Neuronal stem cell (in vitro differentiated cells): ENCODE results near the gene USP17L20. TPM values are rescaled to one million over a fixed set of nuclear protein-coding genes. Genes with fewer than 3 reads are reported as not detected.
"Not testable (repeated sequence)": the region's sequence is repeated elsewhere in the genome, so short reads cannot be mapped to it uniquely, and the experiment has no call there.

Experiments used
- DNase-seq: peaks from one replicate; pipeline ENCODE4 v3.0.0-alpha.2; 2013; ENCODE audit warnings: low spot score
- H2AFZ ChIP-seq: one replicate; pipeline ENCODE4 v1.6.1; 2013; ENCODE audit warnings: mild to moderate bottlenecking, low read length, inconsistent platforms
- H2AK5ac ChIP-seq: 2 replicates; pipeline ENCODE4 v1.6.1; 2013; ENCODE audit warnings: low read depth, mild to moderate bottlenecking, inconsistent platforms, low read length, moderate library complexity, mixed read lengths
- H2BK120ac ChIP-seq: 2 replicates; pipeline ENCODE4 v1.6.1; 2013; ENCODE audit warnings: low read depth, mild to moderate bottlenecking, inconsistent platforms, low read length, moderate library complexity, mixed read lengths
- H2BK12ac ChIP-seq: one replicate; pipeline ENCODE4 v1.6.1; 2013; ENCODE audit warnings: low read length, inconsistent platforms
- H2BK15ac ChIP-seq: 2 replicates; pipeline ENCODE4 v1.6.1; 2013; ENCODE audit warnings: mild to moderate bottlenecking, low read length, inconsistent platforms, mixed read lengths
- H2BK5ac ChIP-seq: one replicate; pipeline ENCODE4 v1.6.1; 2013; ENCODE audit warnings: inconsistent platforms, mild to moderate bottlenecking, low read length, moderate library complexity
- H3K14ac ChIP-seq: one replicate; pipeline ENCODE4 v1.6.1; 2013; ENCODE audit warnings: low read length, inconsistent platforms
- H3K18ac ChIP-seq: 2 replicates; pipeline ENCODE4 v1.6.1; 2013; ENCODE audit warnings: low read length, inconsistent platforms
- H3K23ac ChIP-seq: 2 replicates; pipeline ENCODE4 v1.6.1; 2013; ENCODE audit warnings: low read depth, mild to moderate bottlenecking, mixed read lengths, low read length, inconsistent platforms; ENCODE audit not compliant: poor library complexity
- H3K27ac ChIP-seq: replicated peaks from 3 replicates; pipeline ENCODE4 v1.5.1; 2013; ENCODE audit warnings: low read length, inconsistent platforms
- H3K27me3 ChIP-seq, 3 experiments: 2 replicates each; pipeline ENCODE4 v1.6.1; 2013; ENCODE audit warnings: low read length in 3 of 3, mild to moderate bottlenecking in 2 of 3, inconsistent platforms in 1 of 3, low read depth in 1 of 3, mixed read lengths in 1 of 3, moderate library complexity in 1 of 3; ENCODE audit not compliant: control insufficient read depth in 3 of 3, insufficient read depth in 3 of 3
- H3K36me3 ChIP-seq, 2 donors: replicated peaks in 1 of 2; 2 replicates each; pipeline ENCODE4 v1.6.1; 2013; ENCODE audit warnings: low read length in 2 of 2; ENCODE audit not compliant: control insufficient read depth in 2 of 2, insufficient read depth in 2 of 2
- H3K4ac ChIP-seq: 2 replicates; pipeline ENCODE4 v1.6.1; 2013; ENCODE audit warnings: inconsistent platforms, mild to moderate bottlenecking, low read length, moderate library complexity
- H3K4me1 ChIP-seq, 2 donors: 1 replicate in 1 of 2; 2 replicates in 1 of 2; pipeline ENCODE4 v1.6.1; 2013; ENCODE audit warnings: low read length in 2 of 2, low read depth in 1 of 2; ENCODE audit not compliant: control insufficient read depth in 2 of 2, insufficient read depth in 1 of 2
- H3K4me2 ChIP-seq: one replicate; pipeline ENCODE4 v1.6.1; 2013; ENCODE audit warnings: mild to moderate bottlenecking, low read length, inconsistent platforms; ENCODE audit not compliant: insufficient read depth, poor library complexity, severe bottlenecking
- H3K4me3 ChIP-seq, 2 donors: 2 replicates each; pipeline ENCODE4 v1.5.1; 2013; ENCODE audit warnings: low read length in 2 of 2, mild to moderate bottlenecking in 2 of 2, inconsistent platforms in 1 of 2, moderate library complexity in 1 of 2
- H3K79me1 ChIP-seq: one replicate; pipeline ENCODE4 v1.6.1; 2013; ENCODE audit warnings: low read depth, mild to moderate bottlenecking, inconsistent platforms, low read length, moderate library complexity
- H3K9ac ChIP-seq: one replicate; pipeline ENCODE4 v1.6.1; 2013; ENCODE audit warnings: mild to moderate bottlenecking, low read depth, low read length, inconsistent platforms; ENCODE audit not compliant: poor library complexity
- H3K9me3 ChIP-seq, 2 donors: replicated peaks in 1 of 2; 2 replicates each; pipeline versions ENCODE3 to v1.6.1; 2013; ENCODE audit warnings: low read length in 2 of 2, mild to moderate bottlenecking in 2 of 2, inconsistent platforms in 1 of 2, low read depth in 1 of 2, mixed read lengths in 1 of 2, moderate library complexity in 1 of 2; ENCODE audit not compliant: control insufficient read depth in 2 of 2, insufficient read depth in 1 of 2
- H4K8ac ChIP-seq: one replicate; pipeline ENCODE4 v1.6.1; 2013; ENCODE audit warnings: low read depth, mild to moderate bottlenecking, inconsistent platforms, low read length, moderate library complexity
- H4K91ac ChIP-seq: one replicate; pipeline ENCODE4 v1.6.1; 2013; ENCODE audit warnings: low read length, low read depth, mild to moderate bottlenecking, inconsistent platforms; ENCODE audit not compliant: poor library complexity
- WGBS, 2 donors: extraction: QIAGEN DNeasy Blood & Tissue Kit; methylation state at CpG; one replicate each; pipeline ENCODE4 v1.1.7; 2013; ENCODE audit warnings: missing lambda C conversion rate in 2 of 2, mixed read lengths in 1 of 2; ENCODE audit not compliant: insufficient read length in 2 of 2, insufficient replicate concordance in 1 of 2; ENCODE audit errors: extremely low coverage in 2 of 2; 5-methylcytosine and 5-hydroxymethylcytosine counted together
- polyA plus RNA-seq, 2 experiments: library from polyadenylated mRNA; stranded (reverse); fragments of 200-250 nt; gene quantifications; one replicate each; pipeline ENCODE4 v1.2.3, GENCODE V29; 2013

The USP17L20 gene, protein sequence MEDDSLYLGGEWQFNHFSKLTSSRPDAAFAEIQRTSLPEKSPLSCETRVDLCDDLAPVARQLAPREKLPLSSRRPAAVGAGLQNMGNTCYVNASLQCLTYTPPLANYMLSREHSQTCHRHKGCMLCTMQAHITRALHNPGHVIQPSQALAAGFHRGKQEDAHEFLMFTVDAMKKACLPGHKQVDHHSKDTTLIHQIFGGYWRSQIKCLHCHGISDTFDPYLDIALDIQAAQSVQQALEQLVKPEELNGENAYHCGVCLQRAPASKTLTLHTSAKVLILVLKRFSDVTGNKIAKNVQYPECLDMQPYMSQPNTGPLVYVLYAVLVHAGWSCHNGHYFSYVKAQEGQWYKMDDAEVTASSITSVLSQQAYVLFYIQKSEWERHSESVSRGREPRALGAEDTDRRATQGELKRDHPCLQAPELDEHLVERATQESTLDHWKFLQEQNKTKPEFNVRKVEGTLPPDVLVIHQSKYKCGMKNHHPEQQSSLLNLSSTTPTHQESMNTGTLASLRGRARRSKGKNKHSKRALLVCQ
- polyA plus RNA-seq (2013, experiment 1 of 2), result not detected
- not detected for polyA plus RNA-seq (2013, experiment 2 of 2)

- not testable (repeated sequence) for H3K4ac ChIP-seq, H3K14ac ChIP-seq, H2BK12ac ChIP-seq, H2AK5ac ChIP-seq, H3K27me3 ChIP-seq, H3K4me2 ChIP-seq, H3K23ac ChIP-seq, H2BK15ac ChIP-seq, H3K9ac ChIP-seq, H4K8ac ChIP-seq, H3K27ac ChIP-seq, H3K9me3 ChIP-seq, DNase-seq, H2BK120ac ChIP-seq, H3K18ac ChIP-seq, H2BK5ac ChIP-seq, H3K36me3 ChIP-seq, H3K4me1 ChIP-seq, H4K91ac ChIP-seq, H2AFZ ChIP-seq, H3K4me3 ChIP-seq, H3K79me1 ChIP-seq
- no CpG with 5 or more reads among the region's 15 CpGs for WGBS, 2 donors
Measured at GRCh38 chr4:9257824-9258223, at the start of gene USP17L20. Gene USP17L20, plus strand, starts transcription at chr4:9258124. Its CDS starts 0 bp downstream, at chr4:9258124.

DNA sequence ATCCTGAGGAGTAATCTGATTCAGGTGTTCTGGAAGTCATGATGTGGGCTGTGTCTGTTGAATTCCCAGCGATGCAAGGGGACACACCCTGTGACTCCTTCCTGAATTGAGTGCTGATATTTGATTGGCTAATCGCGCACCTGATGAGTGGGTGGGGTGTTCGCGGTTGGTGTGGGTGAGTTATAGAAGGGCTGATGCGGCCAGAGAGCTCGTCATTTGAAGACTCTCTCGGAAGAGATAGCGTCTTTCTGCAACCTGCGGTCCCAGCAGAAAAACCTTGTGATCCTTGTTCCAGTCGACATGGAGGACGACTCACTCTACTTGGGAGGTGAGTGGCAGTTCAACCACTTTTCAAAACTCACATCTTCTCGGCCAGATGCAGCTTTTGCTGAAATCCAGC is 47.6 kb upstream of the USP17L20 start, which contains the start of gene USP17L10:
USP17L10 (plus strand) TSS at position 301 of the 400 bp plus-strand sequence; CDS start at position 301, 0 bp downstream.
- not testable (repeated sequence) for H3K23ac ChIP-seq, H3K27ac ChIP-seq, H2BK120ac ChIP-seq, H2BK12ac ChIP-seq, H3K27me3 ChIP-seq, H2AK5ac ChIP-seq, H3K4ac ChIP-seq, H4K91ac ChIP-seq, H3K4me2 ChIP-seq, H2BK5ac ChIP-seq, H3K36me3 ChIP-seq, H3K79me1 ChIP-seq, DNase-seq, H4K8ac ChIP-seq, H3K9me3 ChIP-seq, H3K9ac ChIP-seq, H2BK15ac ChIP-seq, H2AFZ ChIP-seq, H3K4me1 ChIP-seq, H3K4me3 ChIP-seq, H3K18ac ChIP-seq, H3K14ac ChIP-seq
- no CpG with 5 or more reads among the region's 13 CpGs for WGBS, 2 donors

DNA sequence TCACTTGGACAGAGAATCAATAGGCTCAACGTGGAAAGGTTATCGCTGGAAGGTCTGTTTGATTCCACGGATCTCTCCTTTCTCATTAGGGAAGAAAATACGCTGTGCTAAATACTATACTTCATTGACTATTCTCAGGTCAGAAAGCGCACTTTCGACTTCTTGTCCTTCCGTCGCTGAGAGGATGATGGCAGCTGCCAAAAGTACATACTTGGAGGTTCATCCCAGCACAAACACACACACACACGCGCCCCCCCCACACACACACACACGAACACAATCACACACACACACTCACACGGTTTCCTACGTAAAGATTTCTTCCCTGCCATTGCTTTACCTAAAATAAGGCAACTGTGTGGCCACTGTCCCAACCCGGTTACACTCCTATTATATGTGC is 43.2 kb upstream of the USP17L20 start:
- not testable (repeated sequence) for H3K9ac ChIP-seq, H2AFZ ChIP-seq, H3K23ac ChIP-seq

DNA sequence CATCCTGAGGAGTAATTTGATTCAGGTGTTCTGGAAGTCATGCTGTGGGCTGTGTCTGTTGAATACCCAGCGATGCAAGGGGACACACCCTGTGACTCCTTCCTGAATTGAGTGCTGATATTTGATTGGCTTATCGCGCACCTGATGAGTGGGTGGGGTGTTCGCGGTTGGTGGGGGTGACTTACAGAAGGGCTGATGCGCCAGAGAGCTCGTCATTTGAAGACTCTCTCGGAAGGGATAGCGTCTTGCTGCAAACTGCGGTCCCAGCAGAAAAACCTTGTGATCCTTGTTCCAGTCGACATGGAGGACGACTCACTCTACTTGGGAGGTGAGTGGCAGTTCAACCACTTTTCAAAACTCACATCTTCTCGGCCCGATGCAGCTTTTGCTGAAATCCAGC is 42.8 kb upstream of the USP17L20 start, which contains the start of gene USP17L11:
USP17L11 (plus strand) TSS at position 301 of the 400 bp plus-strand sequence; CDS start at position 301, 0 bp downstream.
- not testable (repeated sequence) for H4K91ac ChIP-seq, H3K36me3 ChIP-seq, H3K27me3 ChIP-seq, H2AK5ac ChIP-seq, H3K79me1 ChIP-seq, H3K9me3 ChIP-seq, H3K14ac ChIP-seq, H3K4me3 ChIP-seq, H2BK15ac ChIP-seq, H3K9ac ChIP-seq, H2BK12ac ChIP-seq, H3K27ac ChIP-seq, H3K4me1 ChIP-seq, H2BK5ac ChIP-seq, H3K18ac ChIP-seq, H4K8ac ChIP-seq, H2AFZ ChIP-seq, H3K23ac ChIP-seq, H3K4me2 ChIP-seq, H2BK120ac ChIP-seq, DNase-seq, H3K4ac ChIP-seq
- WGBS, 2 donors, result no CpG with 5 or more reads among the region's 14 CpGs

More for the DNA sequence above, 43.2 kb upstream of the USP17L20 start:
- not testable (repeated sequence) for H3K36me3 ChIP-seq, H2BK5ac ChIP-seq, H2BK120ac ChIP-seq, H3K14ac ChIP-seq, H4K91ac ChIP-seq, H2AK5ac ChIP-seq, H3K4me2 ChIP-seq, H2BK12ac ChIP-seq, H3K27me3 ChIP-seq, H3K4me3 ChIP-seq, H3K27ac ChIP-seq, H3K4me1 ChIP-seq, H2BK15ac ChIP-seq, H3K4ac ChIP-seq, H3K9me3 ChIP-seq, H3K18ac ChIP-seq, H3K79me1 ChIP-seq, DNase-seq, H4K8ac ChIP-seq
- no CpG with 5 or more reads among the region's 14 CpGs for WGBS, 2 donors
